Stimulated activated CD8-positive, alpha-beta memory T cell treated with anti-CD3 and anti-CD28 coated beads, Interleukin-2, amount 100 ng/mL, for 1 hour (primary cell): Measurements from ENCODE around the gene ANKS1B.
"Not testable (repeated sequence)": the region's sequence is repeated elsewhere in the genome, so short reads cannot be mapped to it uniquely, and the experiment has no call there.

Experiments used
- DNase-seq, 2 donors: peaks; one replicate each; pipeline ENCODE4 v3.0.0-alpha.2; 2020; ENCODE audit warnings: low read depth in 2 of 2

Gene ANKS1B

GRCh38 chr12:99765469-99766114 lies 219.1 kb downstream of the ANKS1B start:
- DNase-seq: no peak

- DNase-seq: no peak
Observed at GRCh38 chr12:99759444-99759843, 225.3 kb downstream of the ANKS1B start.

- no peak for DNase-seq
Observed at GRCh38 chr12:99758997-99759396, 225.7 kb downstream of the ANKS1B start.

- DNase-seq: no peak
Observed at GRCh38 chr12:99752740-99753139, 232.0 kb downstream of the ANKS1B start.

GRCh38 chr12:99746538-99746937 lies 238.2 kb downstream of the ANKS1B start:
- no peak for DNase-seq

- DNase-seq: no peak
Observed at GRCh38 chr12:99745895-99746294, 238.8 kb downstream of the ANKS1B start.

- DNase-seq: no peak
Observed at GRCh38 chr12:99745121-99745520, 239.6 kb downstream of the ANKS1B start.

- no peak for DNase-seq
Observed at GRCh38 chr12:99736760-99737269, 247.9 kb downstream of the ANKS1B start.

GRCh38 chr12:99732131-99732530 lies 252.6 kb downstream of the ANKS1B start:
- DNase-seq: no peak

GRCh38 chr12:99722690-99723486 lies 261.8 kb downstream of the ANKS1B start:
- no peak for DNase-seq

- no peak for DNase-seq
Observed at GRCh38 chr12:99721715-99722275, 262.9 kb downstream of the ANKS1B start.

- not testable (repeated sequence) for DNase-seq
Observed at GRCh38 chr12:99720083-99720465, 264.7 kb downstream of the ANKS1B start.

- not testable (repeated sequence) for DNase-seq
Observed at GRCh38 chr12:99719411-99720082, 265.2 kb downstream of the ANKS1B start.

GRCh38 chr12:99715841-99716510 lies 268.8 kb downstream of the ANKS1B start:
- not testable (repeated sequence) for DNase-seq

GRCh38 chr12:99714921-99715320 lies 269.8 kb downstream of the ANKS1B start:
- DNase-seq: not testable (repeated sequence)

GRCh38 chr12:99713946-99714520 lies 270.7 kb downstream of the ANKS1B start:
- no peak for DNase-seq

GRCh38 chr12:99712281-99712680 lies 272.5 kb downstream of the ANKS1B start:
- DNase-seq: no peak

GRCh38 chr12:99711246-99711645 lies 273.5 kb downstream of the ANKS1B start:
- DNase-seq: no peak

GRCh38 chr12:99709619-99710018 lies 275.1 kb downstream of the ANKS1B start:
- DNase-seq: no peak

- DNase-seq: no peak
Observed at GRCh38 chr12:99709116-99709515, 275.6 kb downstream of the ANKS1B start.

- no peak for DNase-seq
Observed at GRCh38 chr12:99707883-99708282, 276.9 kb downstream of the ANKS1B start.
